GM10847 (cell line): ENCODE data around the gene CHST15.

Source experiments
- POLR2A ChIP-seq: IDR thresholded peaks from 2 replicates; pipeline ENCODE4 v1.6.1; 2011; ENCODE audit not compliant: insufficient read length; ENCODE audit errors: extremely low read depth

Gene CHST15

DNA sequence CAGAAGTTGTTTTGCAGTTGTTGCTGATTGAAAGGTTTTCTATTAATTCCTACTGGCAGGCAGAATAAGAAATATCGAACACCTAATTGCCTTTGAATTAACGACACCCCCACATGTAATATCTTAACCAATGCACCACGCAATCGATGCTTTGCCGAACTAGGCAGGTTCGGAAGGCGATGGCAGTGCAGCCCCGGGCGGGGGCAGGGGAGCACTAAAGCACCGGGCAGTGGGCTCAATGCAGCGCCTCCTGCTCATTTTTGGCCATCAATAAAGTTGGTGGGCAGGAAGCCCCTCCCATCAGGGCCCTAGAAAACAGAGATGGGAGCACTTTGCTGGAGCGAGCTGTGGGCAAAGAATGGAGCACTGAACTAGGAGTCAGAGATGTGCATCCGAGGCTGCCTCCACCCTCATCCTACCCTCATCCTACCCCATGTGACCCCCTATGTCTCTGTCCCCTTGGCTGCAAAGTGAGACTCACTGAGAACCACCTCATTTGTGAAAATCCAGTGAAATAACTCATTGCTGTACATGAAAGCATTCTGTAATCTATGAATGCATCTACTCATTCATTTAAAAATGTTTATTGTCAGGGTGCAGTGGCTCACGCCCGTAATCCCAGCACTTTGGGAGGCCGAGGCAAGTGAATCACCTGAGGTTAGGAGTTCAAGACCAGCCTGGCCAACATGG is 19.6 kb upstream of the CHST15 start:
- no peak for TF ChIP-seq POLR2A

DNA sequence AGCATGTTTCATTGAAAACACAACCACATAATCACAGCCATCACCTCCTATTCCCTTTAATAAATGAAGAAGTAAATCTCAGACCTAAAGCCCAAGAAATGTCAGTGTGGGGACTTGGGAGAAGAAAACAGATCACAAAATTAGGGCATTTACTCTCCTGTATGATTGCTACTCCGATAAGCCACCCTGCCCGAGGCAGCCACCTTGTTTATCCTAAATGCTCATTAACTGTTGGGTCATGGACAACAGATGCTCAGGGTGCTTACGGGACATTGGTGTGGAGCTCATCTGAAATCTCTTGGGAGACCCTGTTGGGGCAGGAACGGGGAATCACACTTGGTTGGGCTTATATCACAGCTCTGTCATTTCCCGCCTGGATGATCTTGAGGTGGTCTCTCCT is 17.5 kb upstream of the CHST15 start:
- no peak for TF ChIP-seq POLR2A

DNA sequence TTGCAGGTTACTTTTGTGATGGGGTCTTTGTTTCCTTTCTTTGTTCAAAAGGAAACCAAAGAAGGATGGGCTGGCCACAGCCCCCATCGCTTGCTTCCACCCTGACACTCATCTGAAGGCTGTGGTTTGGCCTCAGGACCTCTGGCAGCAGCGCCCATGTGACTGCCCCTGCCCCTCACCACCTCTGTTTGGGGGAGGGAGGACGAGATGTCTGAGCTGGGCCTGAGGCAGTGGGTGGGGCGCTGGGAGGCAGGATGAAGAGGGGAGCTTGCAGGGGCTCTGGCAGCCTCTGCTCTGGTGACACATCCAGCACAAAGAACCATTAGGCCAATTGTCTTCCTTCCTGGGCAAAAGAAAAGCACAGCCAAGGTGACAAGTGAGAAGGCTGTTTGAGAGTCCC is 15.9 kb upstream of the CHST15 start:
- no peak for TF ChIP-seq POLR2A

DNA sequence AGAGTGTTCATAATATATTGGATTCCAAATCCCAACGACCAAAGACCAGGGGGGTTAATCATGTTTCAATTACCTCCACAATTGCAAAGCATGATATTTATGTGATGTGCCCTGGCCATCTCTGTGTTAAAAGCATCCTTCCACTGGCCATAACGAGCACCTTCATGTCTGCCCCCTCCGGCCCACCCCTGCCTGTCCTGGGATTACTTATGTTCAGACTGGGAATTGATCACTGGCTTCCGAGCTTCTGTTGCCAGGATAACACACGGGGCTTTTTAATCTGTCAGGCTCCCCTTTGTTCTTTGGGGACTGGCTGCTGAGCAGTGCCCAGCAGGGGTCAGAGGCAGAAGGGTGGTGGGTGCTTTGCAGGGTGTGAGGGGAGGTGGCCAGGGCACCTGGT is 13.7 kb upstream of the CHST15 start:
- TF ChIP-seq POLR2A = no peak

DNA sequence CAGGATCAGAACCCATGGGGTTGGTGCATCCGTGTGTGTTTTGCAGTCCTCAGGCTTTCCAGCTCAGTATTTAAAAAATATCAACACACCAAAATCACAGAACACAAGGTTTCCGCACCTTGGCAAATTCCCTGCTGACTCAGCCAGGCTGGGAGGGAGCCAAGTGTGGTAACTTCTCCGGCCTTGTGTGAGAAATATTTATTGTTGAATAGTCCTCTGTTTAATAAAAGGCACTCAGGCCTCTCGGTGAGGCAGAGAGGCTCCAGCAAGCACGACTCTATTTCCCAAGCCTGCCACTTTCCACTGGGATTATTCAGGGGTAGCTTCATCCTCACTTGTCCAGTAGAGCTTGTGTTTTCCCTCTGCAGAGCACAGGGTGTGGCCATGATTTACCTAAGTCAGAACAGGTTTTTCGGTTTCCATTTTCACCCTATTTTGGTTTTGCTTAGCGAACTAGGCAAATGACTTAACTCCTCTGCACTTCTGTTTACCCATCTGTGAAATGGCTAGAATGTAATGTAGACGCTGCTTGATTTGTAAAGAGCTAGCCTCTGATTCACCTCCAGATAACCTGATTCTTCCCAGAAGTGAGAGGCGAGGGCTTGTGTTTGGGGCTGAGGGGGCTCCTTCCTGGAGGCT is 13.0 kb upstream of the CHST15 start:
- no peak for TF ChIP-seq POLR2A

DNA sequence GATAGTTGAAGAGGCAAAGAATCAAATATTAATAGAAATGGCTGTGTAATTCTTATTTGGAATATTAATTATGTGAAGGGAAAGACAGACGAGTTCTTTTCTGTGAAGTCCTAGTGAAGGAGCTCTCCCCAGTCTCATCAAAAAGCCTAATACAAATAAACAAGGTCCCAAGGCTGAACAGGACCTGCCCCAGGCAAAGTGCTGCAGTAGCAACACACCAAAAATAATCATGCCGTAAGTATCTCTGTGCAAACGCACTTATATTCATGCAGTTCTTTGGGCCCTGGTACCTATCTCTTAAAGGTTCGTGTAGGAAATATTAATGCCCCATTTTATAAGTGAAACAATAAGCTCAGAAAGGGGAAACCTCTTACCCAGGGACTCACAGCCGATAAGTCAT is 12.2 kb upstream of the CHST15 start:
- no peak for TF ChIP-seq POLR2A

DNA sequence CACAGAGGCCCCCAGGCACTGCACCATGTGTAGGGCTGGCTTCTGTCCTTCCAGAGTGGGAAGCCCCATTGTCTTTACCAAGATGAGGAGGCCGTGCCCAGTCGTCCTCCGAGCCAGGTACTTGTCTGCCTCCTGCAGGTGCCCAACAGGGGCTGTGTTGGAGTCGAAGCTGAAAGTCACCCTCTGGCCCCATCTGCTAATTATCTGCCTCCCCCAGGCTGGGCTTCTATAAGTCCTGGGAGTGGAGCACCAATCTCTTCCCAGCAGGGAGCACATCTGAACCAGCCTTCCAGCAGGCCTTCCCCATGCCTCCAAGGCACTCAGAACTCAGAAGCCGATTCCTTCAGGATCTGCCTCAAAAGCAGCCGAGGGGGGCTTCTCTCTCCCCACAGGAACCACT is 11.6 kb upstream of the CHST15 start:
- TF ChIP-seq POLR2A = no peak

DNA sequence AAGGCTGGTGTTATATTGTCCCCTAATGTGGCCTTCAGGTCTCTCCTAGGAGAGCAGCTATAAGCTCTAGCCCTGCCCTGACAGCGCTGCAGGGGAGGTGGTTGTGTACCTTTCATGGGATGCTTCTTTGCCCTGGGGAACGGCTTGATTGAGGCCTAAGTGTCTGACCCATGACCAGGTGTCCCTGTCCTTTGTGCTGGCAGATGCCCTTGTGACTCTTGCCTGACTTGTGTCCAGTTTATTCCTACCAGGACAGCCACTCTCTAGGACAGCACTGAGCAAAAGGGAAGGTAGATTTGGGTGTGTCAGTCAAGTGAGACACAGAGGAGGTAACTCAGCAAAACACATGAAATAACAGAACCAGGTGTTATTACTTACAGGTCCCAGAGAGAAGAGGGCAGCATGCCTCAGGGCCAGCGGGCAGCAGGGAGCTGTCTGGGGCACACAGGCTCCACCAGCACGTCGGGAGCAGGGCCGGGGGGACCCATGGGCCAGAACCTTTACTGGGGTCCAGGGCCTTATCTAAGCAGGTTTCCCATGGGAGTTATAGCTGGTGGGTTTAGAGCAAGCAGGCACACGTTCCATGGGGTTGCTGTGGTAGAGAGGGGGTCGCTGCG is 10.7 kb upstream of the CHST15 start:
- no peak for TF ChIP-seq POLR2A

DNA sequence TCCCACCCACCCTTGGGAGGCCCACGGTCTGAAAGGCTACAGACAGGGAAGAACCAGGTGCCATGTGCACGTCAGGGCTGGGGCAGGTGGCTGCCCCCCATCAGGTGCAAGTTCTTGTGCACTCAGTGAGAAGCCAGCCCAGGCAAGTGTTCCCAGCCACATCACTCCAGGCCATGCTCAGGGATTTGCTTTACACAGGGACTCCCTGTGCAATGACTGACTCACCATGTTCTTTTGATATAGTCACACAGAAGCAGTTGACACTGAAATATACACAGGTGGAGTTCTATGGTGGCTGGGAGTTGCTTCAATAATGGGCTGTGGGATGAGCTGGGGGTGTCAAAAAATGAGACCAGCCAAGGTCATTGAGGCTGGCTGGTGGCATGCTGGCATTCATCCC is 8.0 kb upstream of the CHST15 start:
- TF ChIP-seq POLR2A = no peak

DNA sequence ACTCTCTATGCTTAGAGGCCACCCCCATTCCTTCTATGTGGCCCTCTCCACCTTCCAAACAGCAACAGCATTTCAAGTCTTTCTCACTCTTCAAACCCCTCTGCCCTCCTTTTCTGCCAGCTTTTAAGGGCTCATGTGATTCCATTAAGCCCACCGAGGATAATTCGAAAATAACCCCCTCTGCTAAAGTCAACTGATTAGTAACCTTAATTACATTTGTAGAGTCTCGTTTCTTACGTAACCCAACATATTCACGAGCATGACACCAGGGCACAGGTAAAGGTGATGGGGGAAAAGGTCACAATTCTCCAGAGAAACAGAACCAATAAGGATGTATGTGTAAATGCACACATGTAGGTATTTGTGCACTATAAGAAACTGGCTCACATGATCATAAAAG is 6.7 kb upstream of the CHST15 start:
- TF ChIP-seq POLR2A = no peak

DNA sequence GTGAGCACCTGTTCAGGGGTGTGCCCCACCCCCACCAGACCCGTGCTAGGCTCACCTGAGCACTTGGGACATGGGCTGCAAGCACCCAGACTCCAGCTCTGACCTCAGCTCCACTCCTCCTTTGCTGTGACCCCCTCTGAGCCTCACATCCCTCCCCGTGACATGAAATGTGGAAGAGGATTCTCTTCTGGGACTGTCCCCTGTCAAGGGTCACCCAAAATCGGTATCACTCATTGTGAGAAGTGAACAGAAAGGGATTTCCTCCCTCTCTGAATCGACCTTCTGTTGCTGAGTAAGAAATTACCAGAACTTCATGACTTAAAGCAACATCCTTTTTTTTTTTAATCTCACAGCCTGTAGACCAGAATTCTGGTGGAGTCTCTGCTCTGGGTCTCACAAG is 6.2 kb upstream of the CHST15 start:
- no peak for TF ChIP-seq POLR2A

DNA sequence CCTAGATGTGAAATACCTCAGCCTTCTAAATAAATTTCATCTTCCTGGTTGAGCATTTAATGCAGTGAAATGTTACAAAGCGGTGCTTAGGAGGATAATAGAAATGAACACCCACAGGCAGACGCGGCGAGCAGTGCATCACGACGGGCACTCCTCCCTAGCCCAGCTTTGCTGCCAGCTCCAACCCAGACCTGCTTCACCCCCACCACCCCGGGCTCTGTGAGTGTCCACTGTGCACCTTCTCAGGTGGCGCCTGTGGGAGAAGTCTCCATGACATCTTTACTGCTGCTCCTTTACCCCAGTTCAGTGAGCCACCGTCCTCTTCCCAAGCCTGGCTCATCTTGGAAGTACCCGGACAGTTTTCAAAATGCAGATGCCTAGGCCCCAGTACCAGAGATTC is 5.2 kb upstream of the CHST15 start:
- TF ChIP-seq POLR2A = no peak

DNA sequence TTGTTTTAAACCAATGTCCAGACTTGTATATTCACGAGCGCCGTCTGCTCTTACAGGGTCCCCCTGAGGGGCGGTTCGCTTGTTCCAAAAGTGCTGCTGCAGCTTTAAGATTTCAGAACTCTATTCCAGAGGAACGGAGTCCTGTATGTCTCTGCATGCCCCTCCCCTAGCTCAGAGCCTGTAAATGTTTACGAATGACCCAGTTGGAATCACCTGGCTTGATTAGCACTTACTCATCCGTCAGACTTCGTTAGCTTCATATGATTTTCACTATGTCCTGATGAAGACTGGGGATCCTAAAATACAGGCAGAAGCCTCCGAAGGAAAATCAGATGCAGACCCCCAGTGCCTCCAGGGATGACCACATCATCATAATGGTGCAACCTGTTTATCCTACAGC is 4.5 kb upstream of the CHST15 start:
- no peak for TF ChIP-seq POLR2A

DNA sequence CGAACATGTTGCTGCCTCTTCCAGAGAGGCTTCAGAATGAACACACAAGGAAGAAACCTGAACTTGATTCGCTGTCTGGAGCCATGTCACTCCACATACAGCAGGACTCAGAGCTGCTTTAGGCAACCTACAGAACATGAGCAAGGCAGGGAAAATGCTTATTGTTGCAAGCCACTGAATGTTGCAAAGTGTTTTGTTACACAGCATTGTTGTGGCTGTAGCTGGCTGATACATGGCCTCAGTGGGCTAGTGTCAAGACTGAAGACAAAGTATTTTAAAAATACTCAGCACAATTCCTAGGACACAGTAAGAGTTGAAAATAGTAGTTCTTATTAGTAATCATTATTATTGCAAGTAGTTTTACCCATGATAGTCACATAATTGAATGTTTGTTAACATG is 3.1 kb upstream of the CHST15 start:
- no peak for TF ChIP-seq POLR2A

DNA sequence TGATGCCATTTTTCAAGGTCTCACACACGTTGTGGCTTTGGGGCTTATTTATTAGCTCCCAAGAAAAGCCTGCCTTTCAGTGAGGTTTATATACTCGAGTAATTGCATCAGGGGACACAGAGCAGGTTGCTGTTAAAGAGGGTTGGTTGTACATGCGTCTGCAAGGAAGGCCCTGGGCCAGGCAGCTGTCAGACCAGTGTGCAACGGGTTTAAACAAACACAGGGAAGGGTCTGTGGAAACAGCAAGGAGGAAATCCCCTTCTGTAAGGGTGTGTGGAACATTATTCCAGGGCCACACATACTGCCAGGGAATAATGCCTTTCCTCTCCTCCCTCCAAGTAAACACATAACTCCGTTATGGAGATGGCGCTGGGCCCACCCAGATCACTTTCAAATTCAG is 1.7 kb upstream of the CHST15 start:
- TF ChIP-seq POLR2A = no peak

DNA sequence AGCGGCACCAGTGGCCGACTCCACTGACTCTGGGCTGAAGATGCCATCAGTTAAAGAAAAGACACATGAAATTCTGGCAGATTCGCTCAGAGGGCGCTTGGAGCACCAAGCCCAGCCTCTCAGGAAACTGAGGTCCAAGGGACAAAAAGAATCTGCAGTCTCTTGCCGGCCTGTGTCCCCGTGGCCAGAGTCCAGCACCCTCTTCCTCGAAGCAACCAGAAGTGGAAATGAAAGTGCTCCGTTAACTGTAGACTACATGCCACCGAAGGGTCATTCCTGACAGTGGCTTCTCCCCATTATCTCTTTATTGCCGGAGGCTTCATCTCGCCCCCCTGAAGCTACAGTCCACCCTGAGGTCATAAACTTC is 1.0 kb upstream of the CHST15 start:
- TF ChIP-seq POLR2A = no peak

DNA sequence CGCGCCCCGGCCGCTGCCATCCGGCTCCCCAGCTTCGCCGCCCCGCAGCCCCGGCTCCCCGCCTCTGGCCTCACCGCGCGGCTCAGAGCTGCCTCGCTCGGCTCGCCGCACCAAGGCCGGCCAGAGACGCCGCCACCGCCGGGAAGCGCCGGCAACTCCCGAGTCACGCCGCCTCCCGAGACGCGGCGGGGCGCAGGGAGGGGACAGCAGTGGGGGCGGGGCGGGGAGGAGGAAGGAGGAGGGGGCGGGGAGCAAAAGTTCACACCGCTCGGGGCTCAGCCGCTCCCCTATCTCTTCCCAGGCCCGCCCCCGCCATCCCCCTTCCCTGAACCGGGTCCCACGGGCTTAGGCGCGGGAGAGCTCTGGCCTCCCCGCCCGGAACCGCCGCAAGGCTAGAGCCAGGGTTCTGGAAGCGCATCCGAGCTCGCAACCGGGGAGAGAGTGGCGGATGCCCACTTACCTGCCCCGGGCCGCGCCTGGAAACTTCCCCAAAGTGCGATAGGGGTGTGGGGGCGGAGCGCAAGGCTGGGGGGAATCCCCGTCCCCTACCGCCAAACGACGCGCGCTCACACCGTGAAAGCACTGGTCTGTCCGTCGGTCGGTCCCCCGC is 1.0 kb downstream of the CHST15 start:
- no peak for TF ChIP-seq POLR2A

DNA sequence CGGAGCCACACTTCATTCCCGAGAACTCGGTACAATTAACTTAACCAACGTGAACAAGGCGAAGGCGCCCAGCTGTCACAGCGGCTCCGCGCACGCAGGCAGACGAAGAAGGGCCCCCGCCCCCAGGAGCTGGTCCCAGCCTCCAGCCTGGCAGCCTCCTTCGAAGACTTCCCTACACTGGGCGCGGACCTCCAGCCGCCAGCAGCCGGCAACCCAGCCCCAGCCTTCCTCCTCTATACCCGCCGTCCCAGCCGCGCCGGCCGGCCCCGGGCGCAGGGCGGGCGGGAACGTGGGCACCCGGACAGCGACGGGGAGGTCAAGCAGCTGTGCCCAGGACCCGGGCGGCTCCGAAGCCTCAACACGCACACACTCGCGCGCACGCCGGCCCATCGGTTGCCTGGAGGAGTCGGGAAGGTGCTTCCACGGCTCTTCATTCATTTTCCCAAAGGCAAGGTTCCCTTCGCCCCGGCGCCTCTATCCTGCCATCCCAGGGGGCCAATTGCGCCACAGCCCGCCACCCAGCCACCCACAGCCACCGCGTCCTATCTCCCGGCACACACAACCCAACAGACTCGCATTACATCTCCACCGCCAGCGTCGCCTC is 1.6 kb downstream of the CHST15 start:
- TF ChIP-seq POLR2A = no peak
